Gastroesophageal sphincter (tissue), 3 donors: ENCODE data around the gene EEF1AKMT3.

ENCODE experiments used
- POLR2A ChIP-seq, 2 donors: fragments of 450-650 bp; IDR thresholded peaks; one replicate each; pipeline ENCODE4 v1.6.1; 2017; ENCODE audit warnings: antibody characterized with exemption in 2 of 2, mild to moderate bottlenecking in 2 of 2, moderate library complexity in 1 of 2
- POLR2AphosphoS5 ChIP-seq: sonication (generic); formaldehyde crosslinking; IDR thresholded peaks from one replicate; pipeline ENCODE4 v1.6.1; 2017; ENCODE audit warnings: antibody characterized with exemption
- TF ChIP-seq, protein P1 (sequence below), 4 experiments: fragments of 200-600 bp in 2 of 4; fragments of 450-650 bp in 2 of 4; sonication (generic) in 1 of 4; IDR thresholded peaks; one replicate each; pipeline ENCODE4 v1.5.1; 2017 to 2019; ENCODE audit warnings: antibody characterized with exemption in 4 of 4, mild to moderate bottlenecking in 2 of 4, moderate library complexity in 2 of 4

DNA sequence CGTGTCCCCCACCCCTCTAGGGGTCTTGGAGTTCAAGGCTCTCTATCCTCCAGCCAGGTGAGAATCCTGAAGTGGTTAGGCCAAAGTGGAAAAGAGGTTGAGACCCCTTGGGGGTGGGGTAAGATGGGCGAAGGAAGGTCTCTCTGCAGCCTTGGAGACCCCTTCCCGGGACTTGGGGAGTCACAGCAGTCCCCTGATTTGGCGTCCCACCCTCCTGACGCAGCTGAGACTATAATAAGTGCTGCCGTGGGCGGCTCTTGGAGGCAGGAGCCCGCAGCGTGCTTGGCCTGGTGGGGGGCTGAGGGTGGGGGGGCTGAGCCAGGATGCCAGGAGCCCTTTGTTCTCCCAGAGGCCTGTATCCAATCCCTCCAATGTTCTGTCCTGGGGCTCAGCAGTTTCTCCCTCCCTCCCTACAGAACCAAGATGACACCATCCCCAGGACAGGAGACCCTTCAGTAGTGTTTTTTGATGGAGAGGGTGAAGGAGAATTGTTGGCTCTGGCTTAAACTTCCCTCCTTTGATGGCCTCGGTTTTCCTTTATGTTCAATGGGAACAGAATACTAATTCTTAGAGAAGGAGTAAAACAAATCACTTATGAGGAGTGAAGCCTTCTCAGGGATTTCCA, 32.4 kb upstream of the EEF1AKMT3 start:
- no peak for TF ChIP-seq POLR2AphosphoS5
- TF ChIP-seq, protein P1, sequence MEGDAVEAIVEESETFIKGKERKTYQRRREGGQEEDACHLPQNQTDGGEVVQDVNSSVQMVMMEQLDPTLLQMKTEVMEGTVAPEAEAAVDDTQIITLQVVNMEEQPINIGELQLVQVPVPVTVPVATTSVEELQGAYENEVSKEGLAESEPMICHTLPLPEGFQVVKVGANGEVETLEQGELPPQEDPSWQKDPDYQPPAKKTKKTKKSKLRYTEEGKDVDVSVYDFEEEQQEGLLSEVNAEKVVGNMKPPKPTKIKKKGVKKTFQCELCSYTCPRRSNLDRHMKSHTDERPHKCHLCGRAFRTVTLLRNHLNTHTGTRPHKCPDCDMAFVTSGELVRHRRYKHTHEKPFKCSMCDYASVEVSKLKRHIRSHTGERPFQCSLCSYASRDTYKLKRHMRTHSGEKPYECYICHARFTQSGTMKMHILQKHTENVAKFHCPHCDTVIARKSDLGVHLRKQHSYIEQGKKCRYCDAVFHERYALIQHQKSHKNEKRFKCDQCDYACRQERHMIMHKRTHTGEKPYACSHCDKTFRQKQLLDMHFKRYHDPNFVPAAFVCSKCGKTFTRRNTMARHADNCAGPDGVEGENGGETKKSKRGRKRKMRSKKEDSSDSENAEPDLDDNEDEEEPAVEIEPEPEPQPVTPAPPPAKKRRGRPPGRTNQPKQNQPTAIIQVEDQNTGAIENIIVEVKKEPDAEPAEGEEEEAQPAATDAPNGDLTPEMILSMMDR (IDR thresholded peaks at IDR 0.05), result no peak
- no peak for TF ChIP-seq POLR2A (IDR thresholded peaks at IDR 0.05)
